ENCODE results near the gene CACHD1.

CACHD1 gene

GRCh38 chr1:64555947-64556346 is 86.0 kb downstream of the CACHD1 start:
- no peak for DNase-seq

- no peak for DNase-seq
These were observed 92.1 kb downstream of the CACHD1 start for GRCh38 chr1:64561993-64562392.

- no peak for DNase-seq
These were observed 94.1 kb downstream of the CACHD1 start for GRCh38 chr1:64563958-64564565.

- no peak for DNase-seq
These were observed 95.0 kb downstream of the CACHD1 start for GRCh38 chr1:64564891-64565290.

GRCh38 chr1:64567426-64568170 is 97.7 kb downstream of the CACHD1 start:
- DNase-seq = no peak

- DNase-seq = no peak
These were observed 98.2 kb downstream of the CACHD1 start for GRCh38 chr1:64568171-64568450.

- no peak for DNase-seq
These were observed 99.5 kb downstream of the CACHD1 start for GRCh38 chr1:64569411-64569810.

GRCh38 chr1:64570267-64570855 is 100.4 kb downstream of the CACHD1 start:
- DNase-seq = no peak

GRCh38 chr1:64572222-64572900 is 102.4 kb downstream of the CACHD1 start:
- no peak for DNase-seq

GRCh38 chr1:64574301-64574700 is 104.4 kb downstream of the CACHD1 start:
- no peak for DNase-seq

GRCh38 chr1:64575881-64576676 is 106.2 kb downstream of the CACHD1 start:
- DNase-seq = no peak

- no peak for DNase-seq
These were observed 108.5 kb downstream of the CACHD1 start for GRCh38 chr1:64578270-64578973.

GRCh38 chr1:64579767-64580166 is 109.8 kb downstream of the CACHD1 start:
- DNase-seq = no peak

- no peak for DNase-seq
These were observed 111.4 kb downstream of the CACHD1 start for GRCh38 chr1:64581135-64581842.

- DNase-seq = no peak
These were observed 111.9 kb downstream of the CACHD1 start for GRCh38 chr1:64581843-64582185.

- DNase-seq = no peak
These were observed 114.5 kb downstream of the CACHD1 start for GRCh38 chr1:64584479-64584878.

GRCh38 chr1:64588876-64589275 is 118.9 kb downstream of the CACHD1 start:
- no peak for DNase-seq

GRCh38 chr1:64590316-64590715 is 120.4 kb downstream of the CACHD1 start:
- no peak for DNase-seq

- no peak for DNase-seq
These were observed 124.5 kb downstream of the CACHD1 start for GRCh38 chr1:64594446-64594845.

GRCh38 chr1:64595871-64596515 is 126.1 kb downstream of the CACHD1 start:
- DNase-seq = no peak

GRCh38 chr1:64597113-64597512 is 127.2 kb downstream of the CACHD1 start:
- DNase-seq = no peak

All from effector CD8-positive, alpha-beta T cell (primary cell).